GM19455 (cell line): Measurements from ENCODE around the gene TRIL.

Experiments
- ATAC-seq: cut with Tn5 transposase; IDR thresholded peaks from one replicate; pipeline ENCODE4 v1.9.1; 2021; ENCODE audit not compliant: unreplicated experiment

TRIL gene, protein sequence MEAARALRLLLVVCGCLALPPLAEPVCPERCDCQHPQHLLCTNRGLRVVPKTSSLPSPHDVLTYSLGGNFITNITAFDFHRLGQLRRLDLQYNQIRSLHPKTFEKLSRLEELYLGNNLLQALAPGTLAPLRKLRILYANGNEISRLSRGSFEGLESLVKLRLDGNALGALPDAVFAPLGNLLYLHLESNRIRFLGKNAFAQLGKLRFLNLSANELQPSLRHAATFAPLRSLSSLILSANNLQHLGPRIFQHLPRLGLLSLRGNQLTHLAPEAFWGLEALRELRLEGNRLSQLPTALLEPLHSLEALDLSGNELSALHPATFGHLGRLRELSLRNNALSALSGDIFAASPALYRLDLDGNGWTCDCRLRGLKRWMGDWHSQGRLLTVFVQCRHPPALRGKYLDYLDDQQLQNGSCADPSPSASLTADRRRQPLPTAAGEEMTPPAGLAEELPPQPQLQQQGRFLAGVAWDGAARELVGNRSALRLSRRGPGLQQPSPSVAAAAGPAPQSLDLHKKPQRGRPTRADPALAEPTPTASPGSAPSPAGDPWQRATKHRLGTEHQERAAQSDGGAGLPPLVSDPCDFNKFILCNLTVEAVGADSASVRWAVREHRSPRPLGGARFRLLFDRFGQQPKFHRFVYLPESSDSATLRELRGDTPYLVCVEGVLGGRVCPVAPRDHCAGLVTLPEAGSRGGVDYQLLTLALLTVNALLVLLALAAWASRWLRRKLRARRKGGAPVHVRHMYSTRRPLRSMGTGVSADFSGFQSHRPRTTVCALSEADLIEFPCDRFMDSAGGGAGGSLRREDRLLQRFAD

DNA sequence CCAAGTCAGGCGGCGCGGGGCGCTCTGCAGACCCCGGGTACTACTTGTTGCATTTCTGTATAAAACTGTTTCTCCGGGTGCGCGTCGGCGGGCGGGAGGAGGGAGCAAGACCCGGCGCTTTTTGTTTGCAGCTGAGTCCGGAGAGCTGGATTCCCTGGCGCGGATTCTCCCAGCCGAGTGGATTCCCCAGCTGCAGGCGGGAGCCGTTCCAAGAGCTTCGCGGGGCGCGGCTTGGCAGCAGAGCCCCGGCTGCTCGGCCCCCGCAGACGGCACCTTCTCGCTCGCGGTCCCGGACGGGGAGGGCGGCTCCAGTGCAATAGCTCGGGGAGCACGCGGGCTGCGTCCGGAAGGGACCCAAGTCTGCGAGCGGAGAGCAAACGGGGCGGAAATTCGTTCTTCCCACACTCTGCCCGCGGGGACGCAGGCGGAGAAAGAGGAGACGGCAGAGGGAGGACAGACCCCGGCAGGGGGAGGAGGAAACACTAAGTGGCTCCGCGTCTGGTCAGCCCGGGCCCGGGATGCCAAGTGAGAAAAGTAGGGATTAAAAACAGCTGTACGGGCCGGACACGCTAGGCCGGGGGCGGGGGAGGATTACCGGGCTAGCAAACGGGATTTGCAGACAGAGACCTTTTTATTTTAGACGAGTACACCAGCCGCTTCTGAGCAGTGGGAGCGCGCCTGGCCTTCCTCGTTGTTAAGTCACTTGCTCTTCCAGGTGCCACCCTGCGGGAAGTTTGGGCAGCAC, at the start of gene TRIL:
TSS of gene TRIL (minus strand) at position 96 of the 745 bp plus-strand sequence. CDS start 284 bp downstream, outside the sequence.
- ATAC-seq, result no peak

GRCh38 chr7:29007127-29007526, 49.0 kb upstream of the TRIL start:
- no peak for ATAC-seq

DNA sequence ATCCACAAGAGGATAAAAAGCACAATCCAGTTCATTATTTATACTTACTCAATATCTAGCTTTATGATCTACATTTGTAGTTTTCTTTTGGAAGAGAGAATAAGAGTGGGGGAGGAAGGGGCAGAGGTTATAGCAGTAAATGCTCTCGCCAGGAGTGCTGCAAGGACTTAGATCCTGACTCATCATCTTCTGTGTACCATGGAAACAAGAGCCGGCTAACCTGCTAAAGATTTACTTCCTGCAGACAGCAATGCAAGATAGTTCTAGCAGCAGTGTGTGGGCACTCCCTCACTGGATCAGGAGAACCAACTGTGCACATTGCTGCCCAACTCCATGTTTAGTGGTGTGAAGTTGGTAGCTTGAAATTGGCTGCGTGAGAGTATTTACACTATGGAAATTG, 47.7 kb upstream of the TRIL start:
- no peak for ATAC-seq

- ATAC-seq, result no peak
Observed at GRCh38 chr7:29005406-29005805, 47.3 kb upstream of the TRIL start.

DNA sequence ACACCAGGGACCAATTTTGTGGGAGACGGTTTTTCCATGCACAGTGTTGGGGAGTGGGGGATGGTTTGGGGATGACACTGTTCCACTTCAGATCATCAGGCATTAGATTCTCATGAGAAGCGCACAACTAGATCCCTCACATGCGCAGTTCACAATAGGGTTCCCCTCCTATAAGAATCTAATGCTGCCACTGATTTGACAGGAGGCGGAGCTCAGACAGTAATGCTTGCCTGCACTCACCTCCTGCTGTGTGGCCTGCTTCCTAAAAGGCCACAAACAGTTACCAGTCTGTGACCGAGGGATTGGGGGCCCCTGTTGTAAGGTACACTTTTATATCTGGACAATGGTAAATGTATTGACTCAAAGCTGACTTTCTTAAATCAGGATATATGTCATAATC, 45.6 kb upstream of the TRIL start:
- ATAC-seq, result no peak

DNA sequence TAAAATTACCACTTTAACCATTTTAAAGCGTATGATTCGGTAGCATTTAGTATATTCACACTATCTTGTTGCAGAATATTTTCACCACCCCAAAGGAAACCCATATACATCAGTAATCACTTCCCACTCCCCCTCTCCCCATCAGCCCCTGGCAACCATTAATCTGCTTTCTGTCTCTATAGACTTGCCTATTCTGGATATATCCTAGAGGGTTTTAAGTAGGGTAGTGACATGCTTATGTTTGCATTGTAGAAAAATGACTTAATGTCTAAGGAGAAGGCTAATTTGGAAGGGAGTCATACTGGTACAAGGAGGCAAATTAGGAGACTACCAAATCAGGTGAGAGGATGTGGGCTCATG, 42.6 kb upstream of the TRIL start:
- no peak for ATAC-seq

- ATAC-seq, result no peak
Observed at GRCh38 chr7:28999895-29000716, 42.0 kb upstream of the TRIL start.

- no peak for ATAC-seq
Observed at GRCh38 chr7:28999427-28999826, 41.3 kb upstream of the TRIL start.

- no peak for ATAC-seq
Observed at GRCh38 chr7:28998105-28998504, 40.0 kb upstream of the TRIL start.

DNA sequence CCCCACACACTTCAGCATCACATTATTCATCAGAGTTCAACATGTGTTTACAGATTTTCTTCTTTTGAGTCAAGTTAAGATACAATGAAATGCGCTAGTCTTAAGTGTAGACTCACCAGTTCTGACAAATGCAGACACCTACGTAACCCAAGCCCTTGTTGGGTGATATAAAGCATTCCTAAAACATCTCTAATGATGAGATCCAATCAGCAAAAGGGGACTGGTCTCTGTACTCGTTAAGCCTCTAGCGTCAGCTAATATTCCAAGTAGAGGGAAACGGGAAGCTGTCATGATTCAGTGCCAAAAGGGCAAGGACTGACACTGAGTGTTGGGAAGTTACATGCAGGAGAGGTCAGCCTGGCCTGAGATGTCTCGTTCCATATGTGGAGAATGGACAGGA, 38.7 kb upstream of the TRIL start:
- no peak for ATAC-seq

GRCh38 chr7:28993371-28993770, 35.2 kb upstream of the TRIL start:
- no peak for ATAC-seq

GRCh38 chr7:28992798-28993197, 34.7 kb upstream of the TRIL start:
- no peak for ATAC-seq

DNA sequence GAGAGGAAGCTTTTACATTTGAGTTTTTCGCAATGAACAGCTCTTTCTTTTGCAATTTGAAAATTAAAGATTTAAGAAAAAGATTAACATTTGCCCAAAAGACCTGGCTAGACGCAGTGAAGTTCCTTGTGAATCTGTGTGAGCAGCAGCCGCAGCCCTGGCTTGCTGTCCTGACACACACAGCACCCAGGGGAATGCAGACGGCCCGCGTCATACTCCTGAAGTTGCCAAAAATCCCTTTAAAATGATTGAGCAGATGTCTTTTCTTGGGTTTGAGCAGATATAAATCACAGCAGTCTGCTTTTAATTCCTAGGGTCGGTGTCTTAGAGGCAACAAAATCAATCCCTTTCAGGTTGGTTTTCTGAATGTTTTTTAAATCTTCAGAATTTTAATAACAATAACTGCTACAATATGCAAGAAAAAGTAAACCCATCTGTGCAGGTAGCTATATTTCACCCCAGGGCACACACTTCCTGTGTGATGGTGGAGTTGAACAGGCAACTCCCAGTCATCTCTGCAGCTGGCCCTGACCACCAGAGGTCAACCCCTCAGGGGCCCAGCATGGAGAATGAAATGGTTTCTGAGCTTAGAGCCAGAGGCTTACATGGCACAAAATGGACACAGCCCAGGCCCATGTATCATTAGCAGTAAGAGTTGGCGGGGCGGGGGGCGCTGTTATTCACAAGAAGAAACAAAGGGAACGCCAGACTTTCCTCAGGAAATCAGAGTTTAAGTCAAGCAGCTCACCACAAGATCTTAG, 32.2 kb upstream of the TRIL start:
- ATAC-seq, result no peak

- ATAC-seq, result no peak
Observed at GRCh38 chr7:28989211-28989980, 31.3 kb upstream of the TRIL start.

GRCh38 chr7:28988810-28989209, 30.7 kb upstream of the TRIL start:
- no peak for ATAC-seq

GRCh38 chr7:28988091-28988490, 30.0 kb upstream of the TRIL start:
- no peak for ATAC-seq

GRCh38 chr7:28986765-28987110, 28.6 kb upstream of the TRIL start:
- ATAC-seq, result no peak

DNA sequence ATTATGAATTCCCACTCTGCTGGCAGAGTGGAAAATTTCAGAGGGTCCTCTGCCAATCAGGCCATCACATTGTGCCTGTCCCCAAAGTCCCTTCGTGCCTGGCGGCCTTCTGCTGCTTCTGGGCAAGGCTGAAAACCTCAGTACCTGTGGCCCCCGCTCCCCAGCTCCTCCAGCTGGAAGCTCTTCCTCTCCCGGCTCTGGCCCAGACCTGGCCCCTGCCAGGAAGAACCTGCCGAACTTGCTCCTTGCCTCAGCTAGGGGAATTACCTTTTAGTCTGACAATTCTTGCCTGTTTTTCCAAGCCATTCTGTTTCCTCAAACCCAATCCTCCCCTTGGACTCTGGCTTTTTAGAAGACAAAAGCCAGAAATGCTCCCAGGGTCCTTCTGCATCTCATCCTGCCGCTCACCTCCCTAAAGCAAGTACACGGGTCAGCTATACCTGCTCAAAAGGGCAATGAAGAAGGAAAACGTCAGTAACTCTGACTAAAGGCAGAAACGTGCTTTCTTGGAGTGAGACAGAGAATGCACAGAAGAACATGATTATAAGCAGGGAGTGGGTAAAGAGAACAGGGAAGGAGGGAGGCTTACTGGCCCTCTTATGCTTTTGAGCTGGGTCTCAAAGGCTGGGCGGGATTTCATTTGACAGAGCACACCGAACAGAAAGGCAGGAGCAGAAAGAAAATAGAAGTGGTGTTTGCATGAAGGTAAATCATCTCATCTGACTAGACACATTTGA, 28.1 kb upstream of the TRIL start:
- ATAC-seq, result no peak

- no peak for ATAC-seq
Observed at GRCh38 chr7:28984631-28985030, 26.5 kb upstream of the TRIL start.
